ENCODE measurements around the gene FAM200B. TPM values are rescaled to one million over a fixed set of nuclear protein-coding genes. Genes with fewer than 3 reads are reported as not detected.

Gene FAM200B
- total and polyA plus RNA-seq, 4 donors = 11.8 to 45.7 (median 16.9) TPM

DNA sequence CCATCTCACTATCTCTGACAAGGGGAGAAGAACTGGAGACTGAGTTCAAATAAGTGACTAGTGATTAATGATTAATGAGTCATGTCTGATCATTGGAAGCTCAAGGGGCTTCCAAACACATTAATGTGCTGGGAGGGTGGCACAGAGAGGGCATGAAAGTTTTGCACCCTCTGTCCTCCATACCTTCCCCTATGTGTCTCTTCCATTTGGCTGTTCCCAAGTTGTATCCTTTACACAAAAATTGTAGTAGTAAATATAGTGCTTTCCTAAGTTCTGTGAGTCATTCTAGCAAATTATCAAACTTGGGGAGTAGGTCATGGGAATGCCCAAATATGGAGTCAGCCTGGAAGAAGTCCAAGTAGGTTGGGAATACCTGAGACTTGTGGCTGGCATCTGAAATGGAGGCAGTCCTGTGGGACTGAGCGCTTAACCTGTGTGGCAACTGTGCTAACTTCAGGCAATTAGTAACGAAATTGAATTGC lies 4.1 kb upstream of the FAM200B start:
- no peaks in the 10 kb centered on the region for H3K36me3 ChIP-seq (ENCODE audit: control insufficient read depth in 4 of 4, insufficient read depth in 3 of 4, low read depth in 1 of 4, low read length in 3 of 4)
- WGBS = 53% methylated on average over 2 of the region's 2 CpGs
- no peaks in the 10 kb centered on the region for H3K27me3 ChIP-seq (ENCODE audit: control insufficient read depth in 4 of 4, insufficient read depth in 4 of 4, low read length in 3 of 4)
- peak overlapping the region; percentile 49 to 77 for H3K27ac ChIP-seq (ENCODE audit: low read depth in 1 of 2, low read length in 2 of 2)
- H3K4me1 ChIP-seq (ENCODE audit: control insufficient read depth in 4 of 4, insufficient read depth in 4 of 4, low read length in 3 of 4) = peaks cover 3 to 8% (median 5%) of the 10 kb centered on the region in 4 donors
- no peak overlapping the region for H3K4me3 ChIP-seq (ENCODE audit: low read depth in 1 of 3, low read length in 3 of 3)
- DNase-seq (ENCODE audit: low spot score) = no peak
- TF ChIP-seq YY1 (IDR thresholded peaks at IDR 0.05) (peak; percentile 88), NR2F2 (IDR thresholded peaks at IDR 0.05) (no peak), RXRA (IDR thresholded peaks at IDR 0.05) (peak; percentile 37 to 47), GABPA (IDR thresholded peaks at IDR 0.05 in 1 of 2, conservative IDR thresholded peaks at IDR 0.05 in 1 of 2) (no peak), SP1 (IDR thresholded peaks at IDR 0.05) (peak; percentile 80), FOXA2 (IDR thresholded peaks at IDR 0.05) (peak; percentile 26), JUND (IDR thresholded peaks at IDR 0.05) (peak; percentile 90 to 92), RAD21 (IDR thresholded peaks at IDR 0.05) (peak; percentile 27 to 56), EGR1 (IDR thresholded peaks at IDR 0.05; ENCODE audit: low read depth in 2 of 2) (no peak), HNF4A (conservative IDR thresholded peaks at IDR 0.05) (peak; percentile 26 to 37), TAF1 (conservative IDR thresholded peaks at IDR 0.05) (peak; percentile 21)
- TF ChIP-seq, protein P1, sequence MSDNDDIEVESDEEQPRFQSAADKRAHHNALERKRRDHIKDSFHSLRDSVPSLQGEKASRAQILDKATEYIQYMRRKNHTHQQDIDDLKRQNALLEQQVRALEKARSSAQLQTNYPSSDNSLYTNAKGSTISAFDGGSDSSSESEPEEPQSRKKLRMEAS (IDR thresholded peaks at IDR 0.05) = no peak
- TF ChIP-seq, protein P2, sequence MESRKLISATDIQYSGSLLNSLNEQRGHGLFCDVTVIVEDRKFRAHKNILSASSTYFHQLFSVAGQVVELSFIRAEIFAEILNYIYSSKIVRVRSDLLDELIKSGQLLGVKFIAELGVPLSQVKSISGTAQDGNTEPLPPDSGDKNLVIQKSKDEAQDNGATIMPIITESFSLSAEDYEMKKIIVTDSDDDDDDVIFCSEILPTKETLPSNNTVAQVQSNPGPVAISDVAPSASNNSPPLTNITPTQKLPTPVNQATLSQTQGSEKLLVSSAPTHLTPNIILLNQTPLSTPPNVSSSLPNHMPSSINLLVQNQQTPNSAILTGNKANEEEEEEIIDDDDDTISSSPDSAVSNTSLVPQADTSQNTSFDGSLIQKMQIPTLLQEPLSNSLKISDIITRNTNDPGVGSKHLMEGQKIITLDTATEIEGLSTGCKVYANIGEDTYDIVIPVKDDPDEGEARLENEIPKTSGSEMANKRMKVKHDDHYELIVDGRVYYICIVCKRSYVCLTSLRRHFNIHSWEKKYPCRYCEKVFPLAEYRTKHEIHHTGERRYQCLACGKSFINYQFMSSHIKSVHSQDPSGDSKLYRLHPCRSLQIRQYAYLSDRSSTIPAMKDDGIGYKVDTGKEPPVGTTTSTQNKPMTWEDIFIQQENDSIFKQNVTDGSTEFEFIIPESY (IDR thresholded peaks at IDR 0.05) = peak; percentile 56
- TF ChIP-seq, protein P3, sequence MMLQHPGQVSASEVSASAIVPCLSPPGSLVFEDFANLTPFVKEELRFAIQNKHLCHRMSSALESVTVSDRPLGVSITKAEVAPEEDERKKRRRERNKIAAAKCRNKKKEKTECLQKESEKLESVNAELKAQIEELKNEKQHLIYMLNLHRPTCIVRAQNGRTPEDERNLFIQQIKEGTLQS (IDR thresholded peaks at IDR 0.05) = no peak
- TF ChIP-seq, protein P4, sequence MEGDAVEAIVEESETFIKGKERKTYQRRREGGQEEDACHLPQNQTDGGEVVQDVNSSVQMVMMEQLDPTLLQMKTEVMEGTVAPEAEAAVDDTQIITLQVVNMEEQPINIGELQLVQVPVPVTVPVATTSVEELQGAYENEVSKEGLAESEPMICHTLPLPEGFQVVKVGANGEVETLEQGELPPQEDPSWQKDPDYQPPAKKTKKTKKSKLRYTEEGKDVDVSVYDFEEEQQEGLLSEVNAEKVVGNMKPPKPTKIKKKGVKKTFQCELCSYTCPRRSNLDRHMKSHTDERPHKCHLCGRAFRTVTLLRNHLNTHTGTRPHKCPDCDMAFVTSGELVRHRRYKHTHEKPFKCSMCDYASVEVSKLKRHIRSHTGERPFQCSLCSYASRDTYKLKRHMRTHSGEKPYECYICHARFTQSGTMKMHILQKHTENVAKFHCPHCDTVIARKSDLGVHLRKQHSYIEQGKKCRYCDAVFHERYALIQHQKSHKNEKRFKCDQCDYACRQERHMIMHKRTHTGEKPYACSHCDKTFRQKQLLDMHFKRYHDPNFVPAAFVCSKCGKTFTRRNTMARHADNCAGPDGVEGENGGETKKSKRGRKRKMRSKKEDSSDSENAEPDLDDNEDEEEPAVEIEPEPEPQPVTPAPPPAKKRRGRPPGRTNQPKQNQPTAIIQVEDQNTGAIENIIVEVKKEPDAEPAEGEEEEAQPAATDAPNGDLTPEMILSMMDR (IDR thresholded peaks at IDR 0.05; ENCODE audit: low read depth, low read length, missing input control) = no peak
- H3K9me3 ChIP-seq (ENCODE audit: control insufficient read depth in 4 of 4, low read length in 3 of 4) = no peaks in the 10 kb centered on the region
- H3K9ac ChIP-seq (ENCODE audit: low read depth in 1 of 2, low read length in 2 of 2) = no peak overlapping the region

DNA sequence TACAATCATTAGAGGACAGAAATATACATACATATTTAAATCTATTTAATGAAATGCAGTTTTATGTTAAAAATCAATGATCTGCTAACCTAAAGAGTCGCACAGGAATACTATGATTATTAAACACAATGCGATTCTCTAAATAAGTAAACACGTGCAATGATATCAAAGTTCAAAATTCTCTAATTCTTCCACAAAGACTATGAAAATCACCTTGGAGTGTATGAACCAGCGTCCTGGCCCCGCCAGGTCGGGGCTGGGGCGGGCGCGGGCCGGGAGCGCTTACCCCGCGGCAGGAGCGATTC lies 608 bp upstream of the FAM200B start:
- TF ChIP-seq, protein P1 (IDR thresholded peaks at IDR 0.05) = no peak
- TF ChIP-seq RXRA (IDR thresholded peaks at IDR 0.05) (no peak), RAD21 (IDR thresholded peaks at IDR 0.05) (no peak), SP1 (IDR thresholded peaks at IDR 0.05) (no peak), HNF4A (conservative IDR thresholded peaks at IDR 0.05) (no peak), JUND (IDR thresholded peaks at IDR 0.05) (no peak), FOXA1 (IDR thresholded peaks at IDR 0.05) (no peak)
- TF ChIP-seq, protein P4 (IDR thresholded peaks at IDR 0.05; ENCODE audit: low read depth, low read length, missing input control) = no peak
- TF ChIP-seq, protein P3 (IDR thresholded peaks at IDR 0.05) = no peak
- TF ChIP-seq, protein P5, sequence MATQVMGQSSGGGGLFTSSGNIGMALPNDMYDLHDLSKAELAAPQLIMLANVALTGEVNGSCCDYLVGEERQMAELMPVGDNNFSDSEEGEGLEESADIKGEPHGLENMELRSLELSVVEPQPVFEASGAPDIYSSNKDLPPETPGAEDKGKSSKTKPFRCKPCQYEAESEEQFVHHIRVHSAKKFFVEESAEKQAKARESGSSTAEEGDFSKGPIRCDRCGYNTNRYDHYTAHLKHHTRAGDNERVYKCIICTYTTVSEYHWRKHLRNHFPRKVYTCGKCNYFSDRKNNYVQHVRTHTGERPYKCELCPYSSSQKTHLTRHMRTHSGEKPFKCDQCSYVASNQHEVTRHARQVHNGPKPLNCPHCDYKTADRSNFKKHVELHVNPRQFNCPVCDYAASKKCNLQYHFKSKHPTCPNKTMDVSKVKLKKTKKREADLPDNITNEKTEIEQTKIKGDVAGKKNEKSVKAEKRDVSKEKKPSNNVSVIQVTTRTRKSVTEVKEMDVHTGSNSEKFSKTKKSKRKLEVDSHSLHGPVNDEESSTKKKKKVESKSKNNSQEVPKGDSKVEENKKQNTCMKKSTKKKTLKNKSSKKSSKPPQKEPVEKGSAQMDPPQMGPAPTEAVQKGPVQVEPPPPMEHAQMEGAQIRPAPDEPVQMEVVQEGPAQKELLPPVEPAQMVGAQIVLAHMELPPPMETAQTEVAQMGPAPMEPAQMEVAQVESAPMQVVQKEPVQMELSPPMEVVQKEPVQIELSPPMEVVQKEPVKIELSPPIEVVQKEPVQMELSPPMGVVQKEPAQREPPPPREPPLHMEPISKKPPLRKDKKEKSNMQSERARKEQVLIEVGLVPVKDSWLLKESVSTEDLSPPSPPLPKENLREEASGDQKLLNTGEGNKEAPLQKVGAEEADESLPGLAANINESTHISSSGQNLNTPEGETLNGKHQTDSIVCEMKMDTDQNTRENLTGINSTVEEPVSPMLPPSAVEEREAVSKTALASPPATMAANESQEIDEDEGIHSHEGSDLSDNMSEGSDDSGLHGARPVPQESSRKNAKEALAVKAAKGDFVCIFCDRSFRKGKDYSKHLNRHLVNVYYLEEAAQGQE (IDR thresholded peaks at IDR 0.05) = no peak
- TF ChIP-seq, protein P2 (IDR thresholded peaks at IDR 0.05) = no peak

More for the DNA sequence above, 608 bp upstream of the FAM200B start:
- peaks cover 0 to 5% (median 2%) of the 10 kb centered on the region in 4 donors for H3K36me3 ChIP-seq (ENCODE audit: control insufficient read depth in 4 of 4, insufficient read depth in 3 of 4, low read depth in 1 of 4, low read length in 3 of 4)
- WGBS = under 1% methylated on average over 14 of the region's 14 CpGs
- peak overlapping the region in 1 of 2 donors; percentile 48 for H3K9ac ChIP-seq (ENCODE audit: low read depth in 1 of 2, low read length in 2 of 2)
- peaks cover 4 to 16% (median 15%) of the 10 kb centered on the region in 4 donors for H3K4me1 ChIP-seq (ENCODE audit: control insufficient read depth in 4 of 4, insufficient read depth in 4 of 4, low read length in 3 of 4)
- no peaks in the 10 kb centered on the region for H3K9me3 ChIP-seq (ENCODE audit: control insufficient read depth in 4 of 4, low read length in 3 of 4)
- H3K4me3 ChIP-seq (ENCODE audit: low read depth in 1 of 3, low read length in 3 of 3) = peak overlapping the region; percentile 50 to 88 (median 86)
- no peak for DNase-seq (ENCODE audit: low spot score)
- peak overlapping the region in 1 of 2 donors; percentile 96 for H3K27ac ChIP-seq (ENCODE audit: low read depth in 1 of 2, low read length in 2 of 2)
- no peaks in the 10 kb centered on the region for H3K27me3 ChIP-seq (ENCODE audit: control insufficient read depth in 4 of 4, insufficient read depth in 4 of 4, low read length in 3 of 4)
